ENCODE results near the gene PANK4.

DNA sequence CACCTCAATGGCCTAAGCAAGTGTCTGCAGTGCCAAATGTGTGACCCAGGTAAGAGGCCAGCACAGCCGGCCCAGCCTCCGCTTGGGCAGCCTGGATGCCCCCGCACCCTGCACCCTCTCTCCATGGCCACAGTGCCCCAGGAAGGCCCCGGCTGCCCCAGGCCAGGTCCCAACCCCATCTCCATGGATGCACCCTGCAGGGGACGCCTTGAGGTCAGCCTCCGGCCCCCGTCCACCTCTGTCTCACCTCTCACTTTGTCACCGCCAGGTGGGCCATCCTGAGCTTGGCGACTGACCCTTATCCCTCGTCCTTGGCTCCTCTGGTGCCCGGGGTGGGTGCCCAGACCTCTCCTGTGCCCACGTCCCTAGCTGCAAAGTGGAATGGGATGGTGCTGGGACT is 32.0 kb upstream of the PANK4 start:
- TF ChIP-seq, protein P1, sequence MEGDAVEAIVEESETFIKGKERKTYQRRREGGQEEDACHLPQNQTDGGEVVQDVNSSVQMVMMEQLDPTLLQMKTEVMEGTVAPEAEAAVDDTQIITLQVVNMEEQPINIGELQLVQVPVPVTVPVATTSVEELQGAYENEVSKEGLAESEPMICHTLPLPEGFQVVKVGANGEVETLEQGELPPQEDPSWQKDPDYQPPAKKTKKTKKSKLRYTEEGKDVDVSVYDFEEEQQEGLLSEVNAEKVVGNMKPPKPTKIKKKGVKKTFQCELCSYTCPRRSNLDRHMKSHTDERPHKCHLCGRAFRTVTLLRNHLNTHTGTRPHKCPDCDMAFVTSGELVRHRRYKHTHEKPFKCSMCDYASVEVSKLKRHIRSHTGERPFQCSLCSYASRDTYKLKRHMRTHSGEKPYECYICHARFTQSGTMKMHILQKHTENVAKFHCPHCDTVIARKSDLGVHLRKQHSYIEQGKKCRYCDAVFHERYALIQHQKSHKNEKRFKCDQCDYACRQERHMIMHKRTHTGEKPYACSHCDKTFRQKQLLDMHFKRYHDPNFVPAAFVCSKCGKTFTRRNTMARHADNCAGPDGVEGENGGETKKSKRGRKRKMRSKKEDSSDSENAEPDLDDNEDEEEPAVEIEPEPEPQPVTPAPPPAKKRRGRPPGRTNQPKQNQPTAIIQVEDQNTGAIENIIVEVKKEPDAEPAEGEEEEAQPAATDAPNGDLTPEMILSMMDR (IDR thresholded peaks at IDR 0.05) = no peak
- no peak for TF ChIP-seq POLR2A (IDR thresholded peaks at IDR 0.05)
